ENCODE results near the gene POC5. TPM values are rescaled to one million over a fixed set of nuclear protein-coding genes. Genes with fewer than 3 reads are reported as not detected.
"Not testable (repeated sequence)": the region's sequence is repeated elsewhere in the genome, so short reads cannot be mapped to it uniquely, and the experiment has no call there.

Gene POC5
- total RNA-seq, 1 experiment from 2014 or later, result 9.7 TPM

DNA sequence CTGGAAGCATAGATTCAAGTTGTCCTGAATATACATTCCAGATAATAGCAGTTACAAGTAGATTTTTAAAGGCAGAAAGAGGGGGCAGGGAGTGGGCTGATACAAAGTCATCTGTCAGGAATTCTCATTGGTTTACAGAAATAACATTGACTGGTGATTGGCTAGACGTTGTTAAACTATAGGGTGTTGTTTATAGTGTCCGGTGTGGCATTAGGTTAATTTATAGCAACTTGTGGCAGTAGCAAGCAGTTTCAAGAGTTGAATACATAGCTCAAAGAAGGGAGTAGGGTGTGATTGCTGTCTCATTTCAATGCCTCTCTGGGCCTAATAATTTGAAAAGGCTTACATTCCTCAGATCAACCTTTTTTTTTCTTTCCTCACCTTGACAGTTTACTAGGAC is 10.7 kb upstream of the POC5 start:
- POLR2A ChIA-PET (ENCODE audit: unreplicated experiment), result no interaction called here
- CTCF ChIA-PET, result no interaction called here
- ATAC-seq, result no peak

DNA sequence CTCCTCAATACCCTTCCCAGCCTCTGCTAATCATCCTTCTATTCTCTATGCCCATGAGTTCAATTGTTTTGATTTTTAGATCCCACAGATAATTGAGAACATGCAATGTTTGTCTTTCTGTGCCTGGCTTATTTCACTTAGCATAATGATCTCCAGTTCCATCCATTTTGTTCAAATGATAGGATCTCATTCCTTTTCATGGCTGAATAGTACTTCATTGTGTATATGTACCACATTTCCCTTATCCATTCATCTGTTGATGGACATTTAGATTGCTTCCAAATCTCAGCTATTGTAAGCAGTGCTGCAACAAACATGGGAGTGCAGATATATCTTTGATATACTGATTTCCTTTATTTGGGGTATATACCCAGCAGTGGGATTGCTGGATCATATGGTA is 9.0 kb upstream of the POC5 start:
- H3K9me2 ChIP-seq (replicated peaks; ENCODE audit: low read length); ATAC-seq; BruUV-seq (replicated peaks); POLR2A ChIA-PET (ENCODE audit: unreplicated experiment); H2AFZ ChIP-seq (ENCODE audit: low read length); H3K79me2 ChIP-seq (ENCODE audit: low read length); H3K27me3 ChIP-seq (ENCODE audit: low read length); H3K9ac ChIP-seq (ENCODE audit: low read length); H3K4me2 ChIP-seq (ENCODE audit: low read length); DNase-seq; H3F3A ChIP-seq (ENCODE audit: low read length, unreplicated experiment); H3K36me3 ChIP-seq (ENCODE audit: low read depth, low read length); intact Hi-C loops (cut with micrococcal nuclease); H3K4me1 ChIP-seq (ENCODE audit: insufficient read depth, low read length); H3K27ac ChIP-seq (ENCODE audit: low read length); CTCF ChIA-PET; H4K20me1 ChIP-seq (ENCODE audit: low read length); H3K9me3 ChIP-seq (ENCODE audit: low read length); H3K4me3 ChIP-seq (ENCODE audit: low read length): not testable (repeated sequence)

More for the DNA sequence above, 10.7 kb upstream of the POC5 start:
- no peaks in the 10 kb centered on the region for H3K9me2 ChIP-seq (replicated peaks; ENCODE audit: low read length)
- H3K27ac ChIP-seq (ENCODE audit: low read length), result no peak overlapping the region
- H3K9ac ChIP-seq (ENCODE audit: low read length), result no peak overlapping the region
- BruUV-seq (replicated peaks), result no TSS peak
- H3K9me3 ChIP-seq (ENCODE audit: low read length), result no peaks in the 10 kb centered on the region
- intact Hi-C loops (cut with micrococcal nuclease), result no loop called here
- no peaks in the 10 kb centered on the region for H3F3A ChIP-seq (ENCODE audit: low read length, unreplicated experiment)
- H3K4me3 ChIP-seq (ENCODE audit: low read length), result no peak overlapping the region
- no peaks in the 10 kb centered on the region for H4K20me1 ChIP-seq (ENCODE audit: low read length)
- H3K4me1 ChIP-seq (ENCODE audit: insufficient read depth, low read length), result no peaks in the 10 kb centered on the region
- H3K36me3 ChIP-seq (ENCODE audit: low read depth, low read length), result no peaks in the 10 kb centered on the region
- H3K4me2 ChIP-seq (ENCODE audit: low read length), result no peak overlapping the region
- TF ChIP-seq EZH2phosphoT487 (IDR thresholded peaks at IDR 0.05; ENCODE audit: borderline replicate concordance, low read length) (no peak), EZH2 (IDR thresholded peaks at IDR 0.05; ENCODE audit: low read length, unreplicated experiment) (no peak)
- TF ChIP-seq, protein P1, sequence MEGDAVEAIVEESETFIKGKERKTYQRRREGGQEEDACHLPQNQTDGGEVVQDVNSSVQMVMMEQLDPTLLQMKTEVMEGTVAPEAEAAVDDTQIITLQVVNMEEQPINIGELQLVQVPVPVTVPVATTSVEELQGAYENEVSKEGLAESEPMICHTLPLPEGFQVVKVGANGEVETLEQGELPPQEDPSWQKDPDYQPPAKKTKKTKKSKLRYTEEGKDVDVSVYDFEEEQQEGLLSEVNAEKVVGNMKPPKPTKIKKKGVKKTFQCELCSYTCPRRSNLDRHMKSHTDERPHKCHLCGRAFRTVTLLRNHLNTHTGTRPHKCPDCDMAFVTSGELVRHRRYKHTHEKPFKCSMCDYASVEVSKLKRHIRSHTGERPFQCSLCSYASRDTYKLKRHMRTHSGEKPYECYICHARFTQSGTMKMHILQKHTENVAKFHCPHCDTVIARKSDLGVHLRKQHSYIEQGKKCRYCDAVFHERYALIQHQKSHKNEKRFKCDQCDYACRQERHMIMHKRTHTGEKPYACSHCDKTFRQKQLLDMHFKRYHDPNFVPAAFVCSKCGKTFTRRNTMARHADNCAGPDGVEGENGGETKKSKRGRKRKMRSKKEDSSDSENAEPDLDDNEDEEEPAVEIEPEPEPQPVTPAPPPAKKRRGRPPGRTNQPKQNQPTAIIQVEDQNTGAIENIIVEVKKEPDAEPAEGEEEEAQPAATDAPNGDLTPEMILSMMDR (conservative IDR thresholded peaks at IDR 0.05; ENCODE audit: low read depth, low read length), result no peak
- no peak overlapping the region for H2AFZ ChIP-seq (ENCODE audit: low read length)
- DNase-seq, result no peak
- H3K27me3 ChIP-seq (ENCODE audit: low read length), result no peaks in the 10 kb centered on the region
- H3K79me2 ChIP-seq (ENCODE audit: low read length), result no peaks in the 10 kb centered on the region

DNA sequence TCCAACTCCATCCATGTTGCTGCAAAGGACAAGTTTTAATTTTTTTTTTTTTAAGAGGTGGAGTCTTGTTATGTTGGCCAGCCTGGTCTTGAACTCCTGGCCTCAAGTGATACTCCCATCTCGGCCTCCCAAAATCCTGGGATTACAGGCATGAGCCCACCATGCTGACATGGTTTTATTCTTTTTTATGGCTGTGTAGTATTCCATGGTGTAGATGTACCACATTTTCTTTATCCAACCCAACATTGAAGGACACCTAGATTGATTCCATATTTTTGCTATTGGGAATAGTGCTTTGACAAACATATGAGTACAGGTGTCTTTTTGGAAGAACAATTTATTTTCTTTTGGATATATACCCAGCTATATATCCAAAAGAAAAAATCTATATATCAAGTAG is 6.1 kb upstream of the POC5 start:
- no peaks in the 10 kb centered on the region for H3K9me3 ChIP-seq (ENCODE audit: low read length)
- no peak for ATAC-seq
- no peak overlapping the region for H2AFZ ChIP-seq (ENCODE audit: low read length)
- no peak overlapping the region for H3K4me2 ChIP-seq (ENCODE audit: low read length)
- TF ChIP-seq EZH2phosphoT487 (IDR thresholded peaks at IDR 0.05; ENCODE audit: borderline replicate concordance, low read length) (no peak), EZH2 (IDR thresholded peaks at IDR 0.05; ENCODE audit: low read length, unreplicated experiment) (no peak)
- TF ChIP-seq, protein P1 (conservative IDR thresholded peaks at IDR 0.05; ENCODE audit: low read depth, low read length), result no peak
- no peaks in the 10 kb centered on the region for H3K79me2 ChIP-seq (ENCODE audit: low read length)
- H3K9me2 ChIP-seq (replicated peaks; ENCODE audit: low read length), result no peaks in the 10 kb centered on the region
- H3F3A ChIP-seq (ENCODE audit: low read length, unreplicated experiment), result no peaks in the 10 kb centered on the region
- H3K27me3 ChIP-seq (ENCODE audit: low read length), result no peaks in the 10 kb centered on the region
- no peak for DNase-seq
- H3K4me3 ChIP-seq (ENCODE audit: low read length), result no peak overlapping the region
- intact Hi-C loops (cut with micrococcal nuclease), result no loop called here
- POLR2A ChIA-PET (ENCODE audit: unreplicated experiment), result no interaction called here
- no peak overlapping the region for H3K27ac ChIP-seq (ENCODE audit: low read length)
- H3K36me3 ChIP-seq (ENCODE audit: low read depth, low read length), result no peaks in the 10 kb centered on the region
- H3K9ac ChIP-seq (ENCODE audit: low read length), result no peak overlapping the region
- no TSS peak for BruUV-seq (replicated peaks)
- H4K20me1 ChIP-seq (ENCODE audit: low read length), result no peaks in the 10 kb centered on the region
- no peaks in the 10 kb centered on the region for H3K4me1 ChIP-seq (ENCODE audit: insufficient read depth, low read length)
- CTCF ChIA-PET, result no interaction called here

Data from PC-3 (cell line).